ENCODE measurements around the gene PTPN1.
"Not testable (repeated sequence)": the region's sequence is repeated elsewhere in the genome, so short reads cannot be mapped to it uniquely, and the experiment has no call there.

The PTPN1 gene

GRCh38 chr20:50469796-50470195, 40.4 kb upstream of the PTPN1 start:
- no peak for TF ChIP-seq CTCF (IDR thresholded peaks at IDR 0.05)
- Histone ChIP-seq H3K9me3 (no peaks in the 10 kb centered on the region), H3K27me3 (no peaks in the 10 kb centered on the region), H3K4me3 (ENCODE audit: low read depth in 1 of 2, low read length in 1 of 2) (no peak overlapping the region), H3K36me3 (no peaks in the 10 kb centered on the region), H3K27ac (no peak overlapping the region), H3K4me1 (ENCODE audit: control insufficient read depth in 1 of 2, insufficient read depth in 1 of 2, low read depth in 1 of 2, low read length in 1 of 2) (no peaks in the 10 kb centered on the region)

GRCh38 chr20:50470264-50470858, 39.8 kb upstream of the PTPN1 start:
- Histone ChIP-seq H3K4me3 (ENCODE audit: low read depth in 1 of 2, low read length in 1 of 2) (no peak overlapping the region), H3K4me1 (ENCODE audit: control insufficient read depth in 1 of 2, insufficient read depth in 1 of 2, low read depth in 1 of 2, low read length in 1 of 2) (no peaks in the 10 kb centered on the region), H3K27me3 (no peaks in the 10 kb centered on the region), H3K9me3 (no peaks in the 10 kb centered on the region), H3K36me3 (no peaks in the 10 kb centered on the region), H3K27ac (no peak overlapping the region)
- no peak for TF ChIP-seq CTCF (IDR thresholded peaks at IDR 0.05)

- Histone ChIP-seq H3K4me1 (ENCODE audit: control insufficient read depth in 1 of 2, insufficient read depth in 1 of 2, low read depth in 1 of 2, low read length in 1 of 2) (no peaks in the 10 kb centered on the region), H3K9me3 (no peaks in the 10 kb centered on the region), H3K27ac (no peak overlapping the region)
Measured at GRCh38 chr20:50471231-50471630, 39.0 kb upstream of the PTPN1 start.

GRCh38 chr20:50472693-50473664, 37.2 kb upstream of the PTPN1 start:
- Histone ChIP-seq H3K36me3 (no peaks in the 10 kb centered on the region), H3K9me3 (no peaks in the 10 kb centered on the region), H3K4me3 (ENCODE audit: low read depth in 1 of 2, low read length in 1 of 2) (no peak overlapping the region), H3K4me1 (ENCODE audit: control insufficient read depth in 1 of 2, insufficient read depth in 1 of 2, low read depth in 1 of 2, low read length in 1 of 2) (peaks cover under 1% of the 10 kb centered on the region in 2 experiments), H3K27ac (no peak overlapping the region), H3K27me3 (no peaks in the 10 kb centered on the region)
- no peak for TF ChIP-seq CTCF (IDR thresholded peaks at IDR 0.05)

More at GRCh38 chr20:50471231-50471630, 39.0 kb upstream of the PTPN1 start:
- Histone ChIP-seq H3K36me3 (no peaks in the 10 kb centered on the region), H3K4me3 (ENCODE audit: low read depth in 1 of 2, low read length in 1 of 2) (no peak overlapping the region), H3K27me3 (no peaks in the 10 kb centered on the region)
- no peak for TF ChIP-seq CTCF (IDR thresholded peaks at IDR 0.05)

- not testable (repeated sequence) for H3K4me3 ChIP-seq (ENCODE audit: low read depth in 1 of 2, low read length in 1 of 2); H3K9me3 ChIP-seq; H3K27ac ChIP-seq; H3K4me1 ChIP-seq (ENCODE audit: control insufficient read depth in 1 of 2, insufficient read depth in 1 of 2, low read depth in 1 of 2, low read length in 1 of 2); H3K36me3 ChIP-seq; H3K27me3 ChIP-seq
Measured at GRCh38 chr20:50474356-50474755, 35.8 kb upstream of the PTPN1 start.

All from neutrophil (primary cell).